PC-3 (cell line): ENCODE results near the gene ZNF407. TPM values are rescaled to one million over a fixed set of nuclear protein-coding genes. Genes with fewer than 3 reads are reported as not detected.

Experiments used
- ATAC-seq: fragments of 200-7000 bp; cut with Tn5 transposase; 2 replicates; pipeline ENCODE4 v1.9.1; 2020; ENCODE audit warnings: mild to moderate bottlenecking, moderate library complexity
- BruUV-seq: library from RNA; stranded (reverse); fragments of 400-500 nt; replicated peaks from 2 replicates; lab custom pipeline; 2021; lab: Mats Ljungman, UMichigan
- CTCF ChIA-PET: fragments of 300-600 bp; sonication (Branson Sonifier 250); formaldehyde crosslinking; loops from one replicate; lab custom pipeline; 2022; ENCODE audit warnings: antibody characterized with exemption; lab: Charles Lee
- POLR2A ChIA-PET: fragments of 300-600 bp; sonication (Branson Sonifier 250); formaldehyde crosslinking; loops from one replicate; lab custom pipeline; 2022; ENCODE audit warnings: antibody characterized with exemption; ENCODE audit not compliant: unreplicated experiment; lab: Charles Lee
- DNase-seq: peaks from one replicate; pipeline ENCODE4 v3.0.0-alpha.2; 2015
- H2AFZ ChIP-seq: fragments of 300-600 bp; sonication (generic); 2 replicates; pipeline ENCODE4 v1.6.0; 2016; ENCODE audit warnings: antibody characterized with exemption, low read length
- H3F3A ChIP-seq: fragments of 300-600 bp; sonication (generic); one replicate; pipeline ENCODE4 v1.6.0; 2017; ENCODE audit warnings: antibody characterized with exemption, low read length, control low read depth, mild to moderate bottlenecking; ENCODE audit not compliant: unreplicated experiment
- H3K27ac ChIP-seq: fragments of 300-600 bp; sonication (generic); 2 replicates; pipeline ENCODE4 v1.5.1; 2016; ENCODE audit warnings: mild to moderate bottlenecking, low read length
- H3K27me3 ChIP-seq: fragments of 300-600 bp; sonication (generic); 2 replicates; pipeline ENCODE4 v1.6.1; 2016; ENCODE audit warnings: low read length, mixed read lengths
- H3K36me3 ChIP-seq: fragments of 300-600 bp; sonication (generic); 2 replicates; pipeline ENCODE4 v1.6.1; 2016; ENCODE audit warnings: low read depth, mixed run types, low read length, mixed read lengths
- H3K4me1 ChIP-seq: fragments of 300-600 bp; sonication (generic); 2 replicates; pipeline ENCODE4 v1.5.1; 2016; ENCODE audit warnings: low read length; ENCODE audit not compliant: insufficient read depth
- H3K4me2 ChIP-seq: fragments of 300-600 bp; sonication (generic); 2 replicates; pipeline ENCODE4 v1.6.0; 2016; ENCODE audit warnings: low read length
- H3K4me3 ChIP-seq: fragments of 300-600 bp; sonication (generic); 2 replicates; pipeline ENCODE4 v1.5.1; 2016; ENCODE audit warnings: mild to moderate bottlenecking, low read length, mixed read lengths
- H3K79me2 ChIP-seq: fragments of 300-600 bp; sonication (generic); 2 replicates; pipeline ENCODE4 v1.6.1; 2017; ENCODE audit warnings: low read length, mixed read lengths
- H3K9ac ChIP-seq: fragments of 300-600 bp; sonication (generic); 2 replicates; pipeline ENCODE4 v1.6.0; 2016; ENCODE audit warnings: mild to moderate bottlenecking, low read length
- H3K9me2 ChIP-seq: fragments of 300-600 bp; sonication (generic); replicated peaks from 2 replicates; pipeline ENCODE4 v1.6.1; 2016; ENCODE audit warnings: mixed run types, low read length, mixed read lengths
- H3K9me3 ChIP-seq: fragments of 300-600 bp; sonication (generic); 2 replicates; pipeline ENCODE4 v1.6.1; 2016; ENCODE audit warnings: low read length, mixed read lengths
- H4K20me1 ChIP-seq: fragments of 300-600 bp; sonication (generic); 2 replicates; pipeline ENCODE4 v1.6.1; 2016; ENCODE audit warnings: low read length, mixed read lengths
- CTCF ChIP-seq: fragments of 300-600 bp; sonication (generic); conservative IDR thresholded peaks from 2 replicates; pipeline ENCODE4 v1.5.1; 2017; ENCODE audit warnings: antibody characterized with exemption, low read depth, mild to moderate bottlenecking, low read length
- EZH2 ChIP-seq: fragments of 300-600 bp; sonication (generic); IDR thresholded peaks from one replicate; pipeline ENCODE4 v1.6.1; 2017; ENCODE audit warnings: antibody characterized with exemption, mild to moderate bottlenecking, low read length; ENCODE audit not compliant: unreplicated experiment
- EZH2phosphoT487 ChIP-seq: fragments of 300-600 bp; sonication (generic); IDR thresholded peaks from 2 replicates; pipeline ENCODE4 v1.6.1; 2018; ENCODE audit warnings: mild to moderate bottlenecking, antibody characterized with exemption, low read length, borderline replicate concordance
- intact Hi-C: fragments of 100-400 bp; cut with micrococcal nuclease; formaldehyde crosslinking; loops from 2 replicates; pipeline ENCODE4 v1.9.0; 2023
- total RNA-seq: library from RNA; depleted of rRNA; stranded (reverse); fragments of >200 nt; gene quantifications from 2 replicates; pipeline ENCODE4 v1.2.3, GENCODE V29; 2014

ZNF407 gene
- total RNA-seq, 1 experiment from 2014 or later = 9.3 TPM

- Histone ChIP-seq H3K27ac (no peak overlapping the region), H2AFZ (no peak overlapping the region), H3F3A (no peaks in the 10 kb centered on the region), H4K20me1 (no peaks in the 10 kb centered on the region), H3K9me3 (no peaks in the 10 kb centered on the region), H3K9ac (no peak overlapping the region), H3K4me3 (no peak overlapping the region), H3K36me3 (no peaks in the 10 kb centered on the region), H3K27me3 (no peaks in the 10 kb centered on the region), H3K4me2 (no peak overlapping the region), H3K79me2 (no peaks in the 10 kb centered on the region), H3K4me1 (no peaks in the 10 kb centered on the region), H3K9me2 (no peaks in the 10 kb centered on the region)
- ATAC-seq (no peak), DNase-seq (no peak)
- CTCF ChIA-PET = no interaction called here
- TF ChIP-seq EZH2phosphoT487 (no peak), EZH2 (no peak), CTCF (no peak)
- POLR2A ChIA-PET = no interaction called here
- intact Hi-C loops = no loop called here
- no TSS peak for BruUV-seq
These were observed 459.7 kb downstream of the ZNF407 start for GRCh38 chr18:75057169-75057960.

- H4K20me1 ChIP-seq = no peaks in the 10 kb centered on the region
- no TSS peak for BruUV-seq
- H3K4me2 ChIP-seq = no peak overlapping the region
- POLR2A ChIA-PET = no interaction called here
- no peaks in the 10 kb centered on the region for H3K36me3 ChIP-seq
- CTCF ChIA-PET = no interaction called here
- H3K9me3 ChIP-seq = no peaks in the 10 kb centered on the region
- H3K4me1 ChIP-seq = no peaks in the 10 kb centered on the region
- no peak for DNase-seq
- intact Hi-C loops = no loop called here
- no peak for ATAC-seq
- no peak overlapping the region for H2AFZ ChIP-seq
- H3K79me2 ChIP-seq = no peaks in the 10 kb centered on the region
- no peak overlapping the region for H3K4me3 ChIP-seq
- TF ChIP-seq EZH2 (no peak), EZH2phosphoT487 (no peak), CTCF (no peak)
- no peaks in the 10 kb centered on the region for H3K27me3 ChIP-seq
- H3K9ac ChIP-seq = no peak overlapping the region
- H3K27ac ChIP-seq = no peak overlapping the region
- H3F3A ChIP-seq = no peaks in the 10 kb centered on the region
- no peaks in the 10 kb centered on the region for H3K9me2 ChIP-seq
These were observed 462.5 kb downstream of the ZNF407 start for GRCh38 chr18:75060185-75060584.

GRCh38 chr18:75062297-75062886 is 464.7 kb downstream of the ZNF407 start:
- no peaks in the 10 kb centered on the region for H3K9me3 ChIP-seq
- H3F3A ChIP-seq = no peaks in the 10 kb centered on the region
- H3K9me2 ChIP-seq = no peaks in the 10 kb centered on the region
- no peaks in the 10 kb centered on the region for H3K79me2 ChIP-seq
- H3K27me3 ChIP-seq = no peaks in the 10 kb centered on the region
- H3K4me3 ChIP-seq = no peak overlapping the region
- no peaks in the 10 kb centered on the region for H3K36me3 ChIP-seq
- no peak overlapping the region for H2AFZ ChIP-seq
- POLR2A ChIA-PET = no interaction called here
- BruUV-seq = no TSS peak
- TF ChIP-seq CTCF (no peak), EZH2phosphoT487 (no peak), EZH2 (no peak)
- H3K4me2 ChIP-seq = no peak overlapping the region
- no peak overlapping the region for H3K27ac ChIP-seq
- no peaks in the 10 kb centered on the region for H4K20me1 ChIP-seq
- DNase-seq (no peak), ATAC-seq (no peak)
- CTCF ChIA-PET = no interaction called here
- no peaks in the 10 kb centered on the region for H3K4me1 ChIP-seq
- no peak overlapping the region for H3K9ac ChIP-seq
- intact Hi-C loops = no loop called here
